ENCODE results near the gene RNF5.

GRCh38 chr6:32220021-32220420 is 41.8 kb downstream of the RNF5 start:
- TF ChIP-seq, protein P1, sequence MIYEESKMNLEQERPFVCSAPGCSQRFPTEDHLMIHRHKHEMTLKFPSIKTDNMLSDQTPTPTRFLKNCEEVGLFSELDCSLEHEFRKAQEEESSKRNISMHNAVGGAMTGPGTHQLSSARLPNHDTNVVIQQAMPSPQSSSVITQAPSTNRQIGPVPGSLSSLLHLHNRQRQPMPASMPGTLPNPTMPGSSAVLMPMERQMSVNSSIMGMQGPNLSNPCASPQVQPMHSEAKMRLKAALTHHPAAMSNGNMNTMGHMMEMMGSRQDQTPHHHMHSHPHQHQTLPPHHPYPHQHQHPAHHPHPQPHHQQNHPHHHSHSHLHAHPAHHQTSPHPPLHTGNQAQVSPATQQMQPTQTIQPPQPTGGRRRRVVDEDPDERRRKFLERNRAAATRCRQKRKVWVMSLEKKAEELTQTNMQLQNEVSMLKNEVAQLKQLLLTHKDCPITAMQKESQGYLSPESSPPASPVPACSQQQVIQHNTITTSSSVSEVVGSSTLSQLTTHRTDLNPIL (CRISPR knock-in tag; IDR thresholded peaks at IDR 0.05; ENCODE audit: low read depth) = no peak
- no peak for TF ChIP-seq ZFP30 (CRISPR knock-in tag; IDR thresholded peaks at IDR 0.05)
- no peak for TF ChIP-seq ZNF565 (CRISPR knock-in tag; conservative IDR thresholded peaks at IDR 0.05; ENCODE audit: low read depth)
- TF ChIP-seq TOX (CRISPR knock-in tag; IDR thresholded peaks at IDR 0.05; ENCODE audit: borderline replicate concordance) = no peak
- TF ChIP-seq TCF4 (CRISPR knock-in tag; IDR thresholded peaks at IDR 0.05; ENCODE audit: borderline replicate concordance) = no peak
- TF ChIP-seq ISL1 (CRISPR knock-in tag; IDR thresholded peaks at IDR 0.05) = no peak
- TF ChIP-seq OSR1 (CRISPR knock-in tag; IDR thresholded peaks at IDR 0.05) = no peak
- TF ChIP-seq GLIS3 (CRISPR knock-in tag; IDR thresholded peaks at IDR 0.05) = no peak
- TF ChIP-seq CSDC2 (CRISPR knock-in tag; IDR thresholded peaks at IDR 0.05) = no peak
- TF ChIP-seq, protein P2, sequence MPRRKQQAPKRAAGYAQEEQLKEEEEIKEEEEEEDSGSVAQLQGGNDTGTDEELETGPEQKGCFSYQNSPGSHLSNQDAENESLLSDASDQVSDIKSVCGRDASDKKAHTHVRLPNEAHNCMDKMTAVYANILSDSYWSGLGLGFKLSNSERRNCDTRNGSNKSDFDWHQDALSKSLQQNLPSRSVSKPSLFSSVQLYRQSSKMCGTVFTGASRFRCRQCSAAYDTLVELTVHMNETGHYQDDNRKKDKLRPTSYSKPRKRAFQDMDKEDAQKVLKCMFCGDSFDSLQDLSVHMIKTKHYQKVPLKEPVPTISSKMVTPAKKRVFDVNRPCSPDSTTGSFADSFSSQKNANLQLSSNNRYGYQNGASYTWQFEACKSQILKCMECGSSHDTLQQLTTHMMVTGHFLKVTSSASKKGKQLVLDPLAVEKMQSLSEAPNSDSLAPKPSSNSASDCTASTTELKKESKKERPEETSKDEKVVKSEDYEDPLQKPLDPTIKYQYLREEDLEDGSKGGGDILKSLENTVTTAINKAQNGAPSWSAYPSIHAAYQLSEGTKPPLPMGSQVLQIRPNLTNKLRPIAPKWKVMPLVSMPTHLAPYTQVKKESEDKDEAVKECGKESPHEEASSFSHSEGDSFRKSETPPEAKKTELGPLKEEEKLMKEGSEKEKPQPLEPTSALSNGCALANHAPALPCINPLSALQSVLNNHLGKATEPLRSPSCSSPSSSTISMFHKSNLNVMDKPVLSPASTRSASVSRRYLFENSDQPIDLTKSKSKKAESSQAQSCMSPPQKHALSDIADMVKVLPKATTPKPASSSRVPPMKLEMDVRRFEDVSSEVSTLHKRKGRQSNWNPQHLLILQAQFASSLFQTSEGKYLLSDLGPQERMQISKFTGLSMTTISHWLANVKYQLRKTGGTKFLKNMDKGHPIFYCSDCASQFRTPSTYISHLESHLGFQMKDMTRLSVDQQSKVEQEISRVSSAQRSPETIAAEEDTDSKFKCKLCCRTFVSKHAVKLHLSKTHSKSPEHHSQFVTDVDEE (CRISPR knock-in tag; IDR thresholded peaks at IDR 0.05) = no peak
- no peak for TF ChIP-seq RARB (CRISPR knock-in tag; IDR thresholded peaks at IDR 0.05)
- TF ChIP-seq, protein P3, sequence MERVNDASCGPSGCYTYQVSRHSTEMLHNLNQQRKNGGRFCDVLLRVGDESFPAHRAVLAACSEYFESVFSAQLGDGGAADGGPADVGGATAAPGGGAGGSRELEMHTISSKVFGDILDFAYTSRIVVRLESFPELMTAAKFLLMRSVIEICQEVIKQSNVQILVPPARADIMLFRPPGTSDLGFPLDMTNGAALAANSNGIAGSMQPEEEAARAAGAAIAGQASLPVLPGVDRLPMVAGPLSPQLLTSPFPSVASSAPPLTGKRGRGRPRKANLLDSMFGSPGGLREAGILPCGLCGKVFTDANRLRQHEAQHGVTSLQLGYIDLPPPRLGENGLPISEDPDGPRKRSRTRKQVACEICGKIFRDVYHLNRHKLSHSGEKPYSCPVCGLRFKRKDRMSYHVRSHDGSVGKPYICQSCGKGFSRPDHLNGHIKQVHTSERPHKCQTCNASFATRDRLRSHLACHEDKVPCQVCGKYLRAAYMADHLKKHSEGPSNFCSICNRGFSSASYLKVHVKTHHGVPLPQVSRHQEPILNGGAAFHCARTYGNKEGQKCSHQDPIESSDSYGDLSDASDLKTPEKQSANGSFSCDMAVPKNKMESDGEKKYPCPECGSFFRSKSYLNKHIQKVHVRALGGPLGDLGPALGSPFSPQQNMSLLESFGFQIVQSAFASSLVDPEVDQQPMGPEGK (CRISPR knock-in tag; IDR thresholded peaks at IDR 0.05; ENCODE audit: borderline replicate concordance) = no peak
- TF ChIP-seq ZFP3 (CRISPR knock-in tag; IDR thresholded peaks at IDR 0.05) = no peak

Data from SK-N-SH treated with all-trans-retinoic acid at 6 μM for 48 hours (cell line).